ENCODE measurements around the gene OR10AD1. TPM values are rescaled to one million over a fixed set of nuclear protein-coding genes. Genes with fewer than 3 reads are reported as not detected.

OR10AD1 gene
- total RNA-seq, 5 donors from 2014 or later (not counting 1 experiment from before 2014, with no cell fraction given) = not detected

DNA sequence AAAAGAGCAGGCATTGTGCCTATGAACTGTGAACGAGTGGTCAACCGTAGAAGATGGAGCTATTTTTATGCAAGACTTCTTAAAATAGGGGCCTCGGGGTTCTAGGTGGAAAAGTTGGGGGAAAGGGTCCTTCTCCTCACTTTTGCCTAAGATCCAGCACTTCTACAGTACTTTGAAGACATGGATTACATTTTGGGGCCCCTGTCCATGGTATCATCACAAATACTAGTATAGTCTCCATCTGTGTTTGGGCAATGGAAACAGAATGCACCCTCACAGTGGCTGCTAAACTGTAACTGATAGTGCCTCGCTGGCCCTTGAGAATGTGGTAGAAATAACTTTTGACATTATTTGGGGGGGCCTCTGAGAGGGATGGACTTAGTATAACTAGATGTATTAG, 25.1 kb downstream of the OR10AD1 start:
- 87% methylated on average over 3 of the region's 4 CpGs for WGBS (ENCODE audit: insufficient coverage)
- Histone ChIP-seq H3K36me3 (ENCODE audit: control insufficient read depth in 2 of 2, extremely low read depth in 1 of 2, insufficient read depth in 1 of 2, low read length in 1 of 2) (no peaks in the 10 kb centered on the region), H3K4me1 (ENCODE audit: control insufficient read depth in 1 of 2, extremely low read depth in 1 of 2, insufficient read depth in 2 of 2, low read length in 2 of 2) (peaks cover 5 to 7% of the 10 kb centered on the region in 2 experiments), H3K27ac (ENCODE audit: low read length) (no peak overlapping the region), H3K9me3 (no peaks in the 10 kb centered on the region), H3K27me3 (replicated peaks in 1 of 2; ENCODE audit: control insufficient read depth in 2 of 2, extremely low read depth in 1 of 2, insufficient read depth in 2 of 2, low read length in 1 of 2) (peaks cover 5 to 13% of the 10 kb centered on the region in 2 experiments), H3K4me3 (ENCODE audit: control insufficient read depth in 1 of 2, extremely low read depth in 1 of 2, low read length in 1 of 2) (no peak overlapping the region)
- DNase-seq = no peak
- Mint-ChIP-seq H3K9me3 (no peaks in the 10 kb centered on the region), H3K27me3 (peaks cover 19 to 32% of the 10 kb centered on the region in 2 donors), H3K4me3 (no peak overlapping the region), H3K36me3 (no peaks in the 10 kb centered on the region), H3K27ac (no peak overlapping the region), H3K4me1 (peaks cover 15 to 20% (median 17%) of the 10 kb centered on the region in 3 donors)
- ChIA-PET POLR2A (no interaction called here), CTCF (interaction anchor here in 1 of 2 donors (0.7 kb wide), 1 partner anchor 916 kb away, joined by 3 read pairs; no protein-coding TSS in a partner anchor)
- ATAC-seq (replicated peaks in 1 of 4) = no peak

DNA sequence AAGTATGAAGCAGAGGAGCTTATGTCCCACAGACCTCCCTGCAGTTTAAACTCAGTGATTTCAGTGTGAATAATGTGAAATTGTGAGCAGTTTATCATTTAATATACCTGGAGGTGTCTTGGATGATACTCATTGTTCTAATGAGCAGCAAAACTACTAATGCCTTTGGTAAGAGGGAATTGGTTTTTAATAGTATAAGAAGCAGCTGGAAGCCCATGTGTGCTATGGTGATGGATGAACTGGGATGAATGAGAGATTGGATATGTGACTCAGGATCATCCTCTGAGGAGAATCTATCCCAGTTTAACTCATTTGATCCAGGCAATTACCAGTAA, 26.7 kb downstream of the OR10AD1 start:
- H3K9me3 ChIP-seq = no peaks in the 10 kb centered on the region
- DNase-seq = no peak
- H3K4me3 ChIP-seq (ENCODE audit: control insufficient read depth in 1 of 2, extremely low read depth in 1 of 2, low read length in 1 of 2) = no peak overlapping the region
- Mint-ChIP-seq H3K4me3 (no peak overlapping the region), H3K9me3 (no peaks in the 10 kb centered on the region), H3K4me1 (peaks cover 7 to 10% (median 9%) of the 10 kb centered on the region in 3 donors), H3K27me3 (peaks cover 19 to 32% of the 10 kb centered on the region in 2 donors), H3K36me3 (no peaks in the 10 kb centered on the region), H3K27ac (no peak overlapping the region)
- POLR2A ChIA-PET = no interaction called here
- no peaks in the 10 kb centered on the region for H3K4me1 ChIP-seq (ENCODE audit: control insufficient read depth in 1 of 2, extremely low read depth in 1 of 2, insufficient read depth in 2 of 2, low read length in 2 of 2)
- H3K27ac ChIP-seq (ENCODE audit: low read length) = no peak overlapping the region
- no peak for ATAC-seq (replicated peaks in 1 of 4)
- CTCF ChIA-PET = interaction anchor here (0.6 to 1.2 kb wide), 3 partner anchors 13 to 21 kb away, joined by 3 to 7 read pairs (median 3); no protein-coding TSS in a partner anchor
- peaks cover 5 to 6% of the 10 kb centered on the region in 2 experiments for H3K27me3 ChIP-seq (replicated peaks in 1 of 2; ENCODE audit: control insufficient read depth in 2 of 2, extremely low read depth in 1 of 2, insufficient read depth in 2 of 2, low read length in 1 of 2)
- H3K36me3 ChIP-seq (ENCODE audit: control insufficient read depth in 2 of 2, extremely low read depth in 1 of 2, insufficient read depth in 1 of 2, low read length in 1 of 2) = no peaks in the 10 kb centered on the region

DNA sequence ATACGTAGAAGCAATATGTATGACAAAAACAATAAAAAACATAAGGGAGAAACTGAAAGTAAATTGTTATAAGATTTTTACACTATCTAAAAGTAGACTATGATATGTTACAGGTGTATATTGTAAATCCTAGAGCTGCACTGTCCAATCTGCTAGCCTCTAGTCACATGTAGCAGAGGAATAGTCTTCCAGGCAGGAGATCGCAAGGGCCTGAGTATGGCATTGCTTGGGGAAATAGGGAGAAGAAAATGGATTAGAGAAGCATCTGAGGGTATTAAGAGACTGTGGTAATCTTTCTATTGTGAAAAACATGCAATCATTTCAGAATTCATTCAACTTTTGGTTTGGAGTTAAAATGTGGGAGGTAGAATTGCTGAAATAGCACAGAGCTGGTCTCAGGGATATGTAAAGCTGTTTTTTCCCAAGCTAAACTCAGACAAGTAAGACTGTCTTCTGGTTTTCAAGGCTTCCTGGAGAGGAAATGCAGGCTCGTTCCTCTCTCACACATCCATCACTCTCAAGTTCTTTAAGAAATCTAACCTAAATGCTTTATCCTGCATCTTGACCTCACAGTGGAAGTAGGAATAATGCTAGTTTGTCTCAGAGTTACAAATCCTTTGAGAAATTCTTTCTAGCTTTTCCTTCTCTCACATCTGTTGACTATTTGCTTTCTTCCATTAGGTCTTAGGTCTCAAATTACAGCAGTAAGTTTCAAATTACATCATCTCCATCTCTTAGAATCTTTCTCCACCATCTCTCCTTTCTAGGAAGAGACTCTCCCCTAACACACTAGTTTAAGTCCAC, 27.3 kb downstream of the OR10AD1 start:
- H3K27ac Mint-ChIP-seq = peak overlapping the region in 1 of 2 donors; percentile 63

DNA sequence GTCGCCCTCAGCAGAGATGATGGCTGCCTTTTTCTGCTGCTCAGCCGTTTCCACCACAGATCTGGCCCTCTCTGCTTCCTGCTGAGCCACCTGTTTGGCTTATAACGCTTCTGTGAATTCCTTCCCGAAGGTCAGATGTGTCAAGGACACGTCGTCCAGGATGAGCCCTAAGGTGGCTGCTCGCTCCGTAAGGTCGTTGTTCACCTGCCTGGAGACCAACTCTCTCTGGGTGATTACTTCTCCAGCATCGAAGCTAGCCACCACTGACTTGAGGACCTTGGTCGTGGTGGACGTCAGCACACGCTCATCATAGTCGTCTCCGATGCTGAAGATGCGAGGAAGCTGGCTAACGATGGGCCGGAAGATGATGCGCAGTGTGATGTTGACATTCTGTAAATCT, 34.1 kb downstream of the OR10AD1 start:
- no peaks in the 10 kb centered on the region for H3K4me1 Mint-ChIP-seq
- H3K9me3 Mint-ChIP-seq = no peaks in the 10 kb centered on the region
- H3K36me3 ChIP-seq (ENCODE audit: control insufficient read depth in 2 of 2, extremely low read depth in 1 of 2, insufficient read depth in 1 of 2, low read length in 1 of 2) = no peaks in the 10 kb centered on the region
- no peak overlapping the region for H3K27ac ChIP-seq (ENCODE audit: low read length)
- DNase-seq (no peak), ATAC-seq (replicated peaks in 1 of 4) (no peak)
- ChIA-PET CTCF (no interaction called here), POLR2A (no interaction called here)
- no peak overlapping the region for H3K4me3 Mint-ChIP-seq
- peaks cover 0 to 11% of the 10 kb centered on the region in 2 experiments for H3K27me3 ChIP-seq (replicated peaks in 1 of 2; ENCODE audit: control insufficient read depth in 2 of 2, extremely low read depth in 1 of 2, insufficient read depth in 2 of 2, low read length in 1 of 2)
- H3K36me3 Mint-ChIP-seq = no peaks in the 10 kb centered on the region
- H3K27me3 Mint-ChIP-seq = peaks cover 9 to 13% of the 10 kb centered on the region in 2 donors
- no peaks in the 10 kb centered on the region for H3K4me1 ChIP-seq (ENCODE audit: control insufficient read depth in 1 of 2, extremely low read depth in 1 of 2, insufficient read depth in 2 of 2, low read length in 2 of 2)
- no peak overlapping the region for H3K27ac Mint-ChIP-seq
- H3K4me3 ChIP-seq (ENCODE audit: control insufficient read depth in 1 of 2, extremely low read depth in 1 of 2, low read length in 1 of 2) = no peak overlapping the region
- H3K9me3 ChIP-seq = no peaks in the 10 kb centered on the region
- WGBS (ENCODE audit: insufficient coverage) = 90% methylated on average over 16 of the region's 19 CpGs

More for the DNA sequence above, 27.3 kb downstream of the OR10AD1 start:
- Histone ChIP-seq H3K27me3 (replicated peaks in 1 of 2; ENCODE audit: control insufficient read depth in 2 of 2, extremely low read depth in 1 of 2, insufficient read depth in 2 of 2, low read length in 1 of 2) (peaks cover under 1 to 2% of the 10 kb centered on the region in 2 experiments), H3K9me3 (no peaks in the 10 kb centered on the region), H3K36me3 (ENCODE audit: control insufficient read depth in 2 of 2, extremely low read depth in 1 of 2, insufficient read depth in 1 of 2, low read length in 1 of 2) (no peaks in the 10 kb centered on the region), H3K4me3 (ENCODE audit: control insufficient read depth in 1 of 2, extremely low read depth in 1 of 2, low read length in 1 of 2) (no peak overlapping the region), H3K27ac (ENCODE audit: low read length) (no peak overlapping the region), H3K4me1 (ENCODE audit: control insufficient read depth in 1 of 2, extremely low read depth in 1 of 2, insufficient read depth in 2 of 2, low read length in 2 of 2) (no peaks in the 10 kb centered on the region)
- peak overlapping the region in 1 of 3 donors; percentile 1 for H3K4me3 Mint-ChIP-seq
- H3K4me1 Mint-ChIP-seq = peaks cover 7 to 10% (median 9%) of the 10 kb centered on the region in 3 donors
- POLR2A ChIA-PET = interaction anchor here (0.5 to 0.7 kb wide), 2 partner anchors 48 to 475 kb away, joined by 3 read pairs; no protein-coding TSS in a partner anchor
- no peaks in the 10 kb centered on the region for H3K9me3 Mint-ChIP-seq
- CTCF ChIA-PET = interaction anchor here in 1 of 2 donors (0.6 to 1.0 kb wide), 2 partner anchors 21 to 22 kb away, joined by 3 to 7 read pairs; no protein-coding TSS in a partner anchor
- 83% methylated on average over 1 of the region's 3 CpGs for WGBS (ENCODE audit: insufficient coverage)
- H3K36me3 Mint-ChIP-seq = no peaks in the 10 kb centered on the region
- H3K27me3 Mint-ChIP-seq = peaks cover 16 to 28% of the 10 kb centered on the region in 2 donors
- ATAC-seq (replicated peaks in 1 of 4) (no peak), DNase-seq (no peak)

DNA sequence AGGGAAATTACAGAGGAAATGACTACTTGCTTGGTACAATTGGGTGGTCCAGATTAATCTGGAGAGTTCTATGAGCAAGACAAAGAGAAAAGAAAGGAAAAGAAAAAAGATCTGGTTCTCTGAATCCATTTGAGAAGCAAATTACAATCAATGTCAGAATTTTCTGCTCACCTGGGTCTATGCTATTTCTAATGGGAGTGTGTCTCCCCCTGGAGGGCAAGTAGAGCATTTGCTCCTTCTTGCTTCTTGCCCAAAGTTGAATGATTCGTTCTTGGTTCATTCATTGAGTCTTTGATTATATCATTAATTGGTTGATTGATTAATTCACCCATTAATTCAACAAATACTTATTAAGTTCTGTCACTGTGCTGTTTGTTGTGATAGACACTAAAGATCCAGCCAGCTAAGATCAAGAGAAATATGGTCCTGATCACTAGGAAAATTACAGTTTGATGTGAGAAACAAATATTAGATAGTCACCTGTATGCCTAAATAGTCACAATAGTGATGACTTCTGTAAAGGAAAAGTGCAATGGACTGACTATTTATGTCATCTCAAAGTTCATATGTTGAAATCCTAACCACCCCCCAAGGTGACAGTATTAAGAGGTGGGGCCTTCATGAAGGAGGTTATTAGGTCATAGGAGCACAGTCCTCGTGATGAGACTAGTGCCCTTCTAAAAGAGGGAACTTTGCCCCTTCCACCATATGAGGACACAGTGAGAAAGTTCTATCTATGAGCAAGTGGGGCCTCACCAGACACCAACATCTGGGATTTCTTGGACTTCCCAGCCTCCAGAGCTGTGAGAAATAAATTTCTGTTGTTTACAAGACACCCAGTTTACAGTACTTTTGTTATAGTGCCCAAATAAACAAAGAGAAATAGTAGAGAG, 37.8 kb downstream of the OR10AD1 start:
- no peak overlapping the region for H3K4me3 ChIP-seq (ENCODE audit: control insufficient read depth in 1 of 2, extremely low read depth in 1 of 2, low read length in 1 of 2)
- Mint-ChIP-seq H3K36me3 (no peaks in the 10 kb centered on the region), H3K27me3 (peaks cover 15 to 20% of the 10 kb centered on the region in 2 donors), H3K4me3 (no peak overlapping the region), H3K9me3 (no peaks in the 10 kb centered on the region), H3K4me1 (peaks cover 9 to 10% (median 9%) of the 10 kb centered on the region in 3 donors), H3K27ac (no peak overlapping the region)
- H3K36me3 ChIP-seq (ENCODE audit: control insufficient read depth in 2 of 2, extremely low read depth in 1 of 2, insufficient read depth in 1 of 2, low read length in 1 of 2) = no peaks in the 10 kb centered on the region
- peak; percentile 58 to 78 (median 72) for ATAC-seq (replicated peaks in 1 of 4)
- H3K9me3 ChIP-seq = no peaks in the 10 kb centered on the region
- WGBS (ENCODE audit: insufficient coverage) = no CpG with 5 or more reads among the region's 2 CpGs
- POLR2A ChIA-PET = interaction anchor here (0.6 to 0.7 kb wide), 2 partner anchors 9 to 10 kb away, joined by 3 to 4 read pairs; no protein-coding TSS in a partner anchor
- H3K27me3 ChIP-seq (replicated peaks in 1 of 2; ENCODE audit: control insufficient read depth in 2 of 2, extremely low read depth in 1 of 2, insufficient read depth in 2 of 2, low read length in 1 of 2) = peaks cover 0 to 11% of the 10 kb centered on the region in 2 experiments
- H3K4me1 ChIP-seq (ENCODE audit: control insufficient read depth in 1 of 2, extremely low read depth in 1 of 2, insufficient read depth in 2 of 2, low read length in 2 of 2) = peaks cover 0 to 2% of the 10 kb centered on the region in 2 experiments
- H3K27ac ChIP-seq (ENCODE audit: low read length) = no peak overlapping the region
- peak in 29 of 35 experiments; percentile 19 to 87 (median 45) for DNase-seq
- CTCF ChIA-PET = interaction anchor here (0.7 to 2.1 kb wide), 7 partner anchors 13 to 154 kb away, joined by 3 to 5 read pairs (median 3); no protein-coding TSS in a partner anchor

DNA sequence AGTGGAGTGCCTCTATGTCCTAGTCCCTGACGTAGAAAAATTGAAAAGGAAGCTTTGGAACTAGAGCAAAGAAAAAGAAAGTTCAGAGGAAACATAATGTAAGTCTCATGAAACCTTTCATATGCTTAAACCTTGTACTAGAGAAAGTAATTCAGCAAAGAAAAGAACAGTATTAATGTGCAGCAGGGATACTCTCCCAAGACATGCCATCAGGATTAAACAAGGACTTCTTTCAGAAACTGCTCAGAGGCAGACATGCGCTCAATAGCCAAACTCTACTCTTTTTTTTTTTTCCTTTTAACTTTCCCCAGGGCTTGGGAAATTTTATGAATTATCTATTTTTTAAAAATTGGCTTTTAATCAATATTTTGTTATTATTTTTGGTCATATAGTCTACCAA, 38.6 kb downstream of the OR10AD1 start:
- no peaks in the 10 kb centered on the region for H3K9me3 ChIP-seq
- peaks cover 0 to 11% of the 10 kb centered on the region in 2 experiments for H3K27me3 ChIP-seq (replicated peaks in 1 of 2; ENCODE audit: control insufficient read depth in 2 of 2, extremely low read depth in 1 of 2, insufficient read depth in 2 of 2, low read length in 1 of 2)
- ChIA-PET POLR2A (interaction anchor here in 1 of 2 donors (0.7 kb wide), 1 partner anchor 9 kb away, joined by 4 read pairs; no protein-coding TSS in a partner anchor), CTCF (interaction anchor here (0.7 to 2.1 kb wide), 6 partner anchors 12 to 398 kb away, joined by 3 to 5 read pairs (median 4); no protein-coding TSS in a partner anchor)
- H3K27ac ChIP-seq (ENCODE audit: low read length) = no peak overlapping the region
- no peaks in the 10 kb centered on the region for H3K36me3 Mint-ChIP-seq
- WGBS (ENCODE audit: insufficient coverage) = no CpG with 5 or more reads among the region's 2 CpGs
- peaks cover 0 to 2% of the 10 kb centered on the region in 2 experiments for H3K4me1 ChIP-seq (ENCODE audit: control insufficient read depth in 1 of 2, extremely low read depth in 1 of 2, insufficient read depth in 2 of 2, low read length in 2 of 2)
- peaks cover 15 to 20% of the 10 kb centered on the region in 2 donors for H3K27me3 Mint-ChIP-seq
- H3K27ac Mint-ChIP-seq = no peak overlapping the region
- DNase-seq (no peak), ATAC-seq (replicated peaks in 1 of 4) (no peak)
- H3K4me3 Mint-ChIP-seq = no peak overlapping the region
- no peak overlapping the region for H3K4me3 ChIP-seq (ENCODE audit: control insufficient read depth in 1 of 2, extremely low read depth in 1 of 2, low read length in 1 of 2)
- H3K4me1 Mint-ChIP-seq = peaks cover 9 to 11% (median 10%) of the 10 kb centered on the region in 3 donors
- no peaks in the 10 kb centered on the region for H3K36me3 ChIP-seq (ENCODE audit: control insufficient read depth in 2 of 2, extremely low read depth in 1 of 2, insufficient read depth in 1 of 2, low read length in 1 of 2)
- H3K9me3 Mint-ChIP-seq = no peaks in the 10 kb centered on the region
